ENCODE measurements around the gene IGFBP1.
A peak's percentile ranks its signal among the peaks of the same experiment; 100 is the strongest.

Gene IGFBP1

DNA sequence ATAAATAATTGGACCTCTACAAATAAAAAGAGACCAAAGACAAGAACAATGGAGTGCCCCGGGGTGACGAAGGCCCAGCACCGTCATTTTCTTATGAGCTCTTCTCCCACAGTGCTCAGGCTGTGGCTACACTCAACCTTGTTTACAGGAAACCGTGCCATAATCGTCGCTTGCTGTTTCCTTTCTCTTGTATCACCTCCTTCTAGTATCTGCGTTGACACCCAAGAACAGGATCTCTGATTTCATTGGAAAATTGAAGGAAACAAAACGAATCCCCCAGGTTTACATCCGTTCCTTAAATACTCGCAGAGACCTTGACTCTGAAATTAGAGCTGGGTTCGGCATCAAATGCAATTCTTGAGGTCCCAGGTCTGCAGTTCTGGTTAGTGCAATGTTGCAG lies 34.5 kb downstream of the IGFBP1 start:
- no peak overlapping the region for H3K4me3 ChIP-seq (ENCODE audit: low read depth, low read length)
- no peak for DNase-seq (ENCODE audit: low read depth)
- no peak for TF ChIP-seq MYC (IDR thresholded peaks at IDR 0.05; ENCODE audit: low read depth, low read length)
- TF ChIP-seq, protein P1, sequence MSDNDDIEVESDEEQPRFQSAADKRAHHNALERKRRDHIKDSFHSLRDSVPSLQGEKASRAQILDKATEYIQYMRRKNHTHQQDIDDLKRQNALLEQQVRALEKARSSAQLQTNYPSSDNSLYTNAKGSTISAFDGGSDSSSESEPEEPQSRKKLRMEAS (IDR thresholded peaks at IDR 0.05; ENCODE audit: low read depth, low read length) = no peak
- TF ChIP-seq POLR2A (IDR thresholded peaks at IDR 0.05; ENCODE audit: extremely low read depth, insufficient read length) = no peak
- TF ChIP-seq, protein P2, sequence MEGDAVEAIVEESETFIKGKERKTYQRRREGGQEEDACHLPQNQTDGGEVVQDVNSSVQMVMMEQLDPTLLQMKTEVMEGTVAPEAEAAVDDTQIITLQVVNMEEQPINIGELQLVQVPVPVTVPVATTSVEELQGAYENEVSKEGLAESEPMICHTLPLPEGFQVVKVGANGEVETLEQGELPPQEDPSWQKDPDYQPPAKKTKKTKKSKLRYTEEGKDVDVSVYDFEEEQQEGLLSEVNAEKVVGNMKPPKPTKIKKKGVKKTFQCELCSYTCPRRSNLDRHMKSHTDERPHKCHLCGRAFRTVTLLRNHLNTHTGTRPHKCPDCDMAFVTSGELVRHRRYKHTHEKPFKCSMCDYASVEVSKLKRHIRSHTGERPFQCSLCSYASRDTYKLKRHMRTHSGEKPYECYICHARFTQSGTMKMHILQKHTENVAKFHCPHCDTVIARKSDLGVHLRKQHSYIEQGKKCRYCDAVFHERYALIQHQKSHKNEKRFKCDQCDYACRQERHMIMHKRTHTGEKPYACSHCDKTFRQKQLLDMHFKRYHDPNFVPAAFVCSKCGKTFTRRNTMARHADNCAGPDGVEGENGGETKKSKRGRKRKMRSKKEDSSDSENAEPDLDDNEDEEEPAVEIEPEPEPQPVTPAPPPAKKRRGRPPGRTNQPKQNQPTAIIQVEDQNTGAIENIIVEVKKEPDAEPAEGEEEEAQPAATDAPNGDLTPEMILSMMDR (IDR thresholded peaks at IDR 0.05; ENCODE audit: low read depth, low read length) = no peak

DNA sequence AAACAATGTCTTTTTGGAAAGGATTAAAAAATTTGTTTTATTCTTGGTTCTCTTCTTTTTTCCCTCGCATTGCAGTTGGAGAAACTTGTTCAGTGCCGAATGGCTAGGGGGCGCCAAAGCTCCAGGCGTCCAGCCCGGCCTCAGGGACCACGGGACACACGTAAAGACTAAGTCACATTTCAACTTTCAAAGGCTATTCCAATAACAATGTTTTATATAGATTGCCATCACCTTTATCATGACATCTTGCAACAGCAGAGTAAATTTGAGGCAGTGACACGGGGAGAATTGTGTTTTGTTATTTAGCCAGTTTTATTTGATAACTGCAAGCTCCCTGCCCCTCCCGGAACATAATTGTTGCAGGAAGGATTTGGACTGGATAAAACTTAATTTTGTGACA lies 35.0 kb downstream of the IGFBP1 start:
- no peak for TF ChIP-seq MYC (IDR thresholded peaks at IDR 0.05; ENCODE audit: low read depth, low read length)
- TF ChIP-seq, protein P2 (IDR thresholded peaks at IDR 0.05; ENCODE audit: low read depth, low read length) = peak; percentile 97
- TF ChIP-seq POLR2A (IDR thresholded peaks at IDR 0.05; ENCODE audit: extremely low read depth, insufficient read length) = no peak
- DNase-seq (ENCODE audit: low read depth) = peak; percentile 76
- H3K4me3 ChIP-seq (ENCODE audit: low read depth, low read length) = no peak overlapping the region

DNA sequence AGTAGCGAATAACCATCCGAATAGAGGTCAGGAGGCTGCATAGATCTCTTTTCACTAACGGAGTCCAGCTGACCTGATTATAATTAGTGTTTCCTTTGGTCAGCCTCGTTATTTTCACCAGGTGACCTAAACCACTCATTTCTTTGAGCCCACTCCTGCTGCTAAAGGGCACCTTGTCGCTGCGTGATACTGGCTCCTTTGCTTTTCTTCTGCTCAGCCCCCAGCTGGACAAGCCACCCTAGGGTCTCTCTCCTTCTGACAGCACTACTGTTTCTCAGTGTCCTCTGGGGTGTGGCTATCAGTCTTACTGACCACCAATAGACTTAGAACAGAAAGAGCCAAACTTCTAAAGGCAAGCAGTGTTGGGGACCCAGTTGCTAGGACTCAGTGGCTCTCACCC lies 35.5 kb downstream of the IGFBP1 start:
- TF ChIP-seq, protein P2 (IDR thresholded peaks at IDR 0.05; ENCODE audit: low read depth, low read length) = no peak
- H3K4me3 ChIP-seq (ENCODE audit: low read depth, low read length) = no peak overlapping the region
- no peak for DNase-seq (ENCODE audit: low read depth)

DNA sequence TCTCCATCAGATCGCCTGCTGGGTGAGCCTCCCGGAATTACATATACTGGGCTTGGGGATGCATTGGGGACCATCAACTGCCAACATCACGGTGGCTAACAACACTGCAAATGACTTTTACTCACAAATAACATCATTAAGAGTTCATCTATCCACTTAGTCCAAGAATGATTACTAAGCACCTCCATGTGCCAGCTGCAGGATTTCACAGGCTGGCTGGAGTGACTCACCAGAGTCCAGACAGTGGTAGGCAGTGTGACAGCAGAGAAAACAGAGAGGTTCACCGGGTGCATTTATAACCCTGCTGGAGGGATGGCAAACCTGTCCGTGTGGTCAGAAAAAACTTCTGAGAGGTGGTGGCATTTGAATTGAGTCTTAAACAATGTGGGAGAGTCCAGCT lies 36.0 kb downstream of the IGFBP1 start:
- no peak overlapping the region for H3K4me3 ChIP-seq (ENCODE audit: low read depth, low read length)
- TF ChIP-seq, protein P1 (IDR thresholded peaks at IDR 0.05; ENCODE audit: low read depth, low read length) = no peak
- TF ChIP-seq MYC (IDR thresholded peaks at IDR 0.05; ENCODE audit: low read depth, low read length) = no peak
- no peak for TF ChIP-seq POLR2A (IDR thresholded peaks at IDR 0.05; ENCODE audit: extremely low read depth, insufficient read length)
- TF ChIP-seq, protein P2 (IDR thresholded peaks at IDR 0.05; ENCODE audit: low read depth, low read length) = no peak
- no peak for DNase-seq (ENCODE audit: low read depth)

DNA sequence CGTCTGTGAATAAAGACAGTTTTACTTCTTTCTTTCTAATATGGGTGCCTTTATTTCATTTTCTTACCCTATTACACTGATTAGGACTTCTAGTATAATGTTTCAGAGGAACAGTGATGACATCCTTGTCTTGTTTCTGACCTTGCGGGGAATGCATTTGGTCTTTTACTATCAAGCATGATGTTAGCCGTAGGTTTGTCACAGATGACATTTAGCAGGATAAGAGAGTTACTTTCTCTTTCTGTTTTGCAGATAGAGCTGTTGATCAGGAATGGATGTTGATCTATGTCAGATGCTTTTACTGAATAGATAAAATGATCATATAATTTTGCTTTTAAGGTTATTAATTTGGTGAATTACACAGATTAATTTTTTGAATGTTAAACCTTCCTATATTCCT lies 39.4 kb downstream of the IGFBP1 start:
- DNase-seq (ENCODE audit: low read depth) = no peak
- no peak overlapping the region for H3K4me3 ChIP-seq (ENCODE audit: low read depth, low read length)
- no peak for TF ChIP-seq MYC (IDR thresholded peaks at IDR 0.05; ENCODE audit: low read depth, low read length)
- TF ChIP-seq, protein P1 (IDR thresholded peaks at IDR 0.05; ENCODE audit: low read depth, low read length) = no peak
- TF ChIP-seq, protein P2 (IDR thresholded peaks at IDR 0.05; ENCODE audit: low read depth, low read length) = no peak

DNA sequence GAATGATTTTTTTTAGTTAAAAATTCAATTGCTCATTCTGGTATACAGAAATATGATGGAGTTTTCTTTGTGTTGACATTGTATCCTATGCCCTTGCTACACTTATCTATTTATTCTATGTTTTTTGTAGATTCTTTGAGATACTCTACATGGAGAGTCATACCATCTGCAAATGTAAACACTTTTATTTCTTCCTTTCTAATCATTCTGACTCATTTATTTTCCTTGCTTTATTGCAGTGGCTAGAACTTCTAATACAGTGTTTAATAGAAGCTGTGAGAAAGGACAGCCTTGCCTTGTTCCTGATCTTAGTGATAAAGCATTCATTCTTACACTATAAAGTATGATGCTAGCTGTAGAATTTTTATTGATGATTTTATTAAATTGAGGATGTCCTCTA lies 42.7 kb downstream of the IGFBP1 start:
- no peak for DNase-seq (ENCODE audit: low read depth)
- H3K4me3 ChIP-seq (ENCODE audit: low read depth, low read length) = no peak overlapping the region
- TF ChIP-seq MYC (IDR thresholded peaks at IDR 0.05; ENCODE audit: low read depth, low read length) (no peak), POLR2A (IDR thresholded peaks at IDR 0.05; ENCODE audit: extremely low read depth, insufficient read length) (no peak)
- TF ChIP-seq, protein P2 (IDR thresholded peaks at IDR 0.05; ENCODE audit: low read depth, low read length) = no peak
- TF ChIP-seq, protein P1 (IDR thresholded peaks at IDR 0.05; ENCODE audit: low read depth, low read length) = no peak

Measured in NB4 (cell line).